Stimulated activated CD4-positive, alpha-beta T cell treated with anti-CD3 and anti-CD28 coated beads, Interleukin-4, amount 100 ng/mL, for 1 hour (primary cell): ENCODE results near the gene KLF6.
A peak's percentile ranks its signal among the peaks of the same experiment; 100 is the strongest.

Experiments used
- DNase-seq: peaks from one replicate; pipeline ENCODE4 v3.0.0-alpha.2; 2020

Gene KLF6

GRCh38 chr10:3786295-3787015 lies 1.4 kb upstream of the KLF6 start:
- no peak for DNase-seq

GRCh38 chr10:3785851-3786271 lies 852 bp upstream of the KLF6 start:
- DNase-seq, result peak; percentile 43

GRCh38 chr10:3785251-3785850 lies 342 bp upstream of the KLF6 start:
- peak; percentile 99 for DNase-seq

GRCh38 chr10:3783682-3784432 lies 1.2 kb downstream of the KLF6 start:
- DNase-seq, result no peak

- DNase-seq, result peak; percentile 73
Measured at GRCh38 chr10:3783316-3783681, 1.7 kb downstream of the KLF6 start.

- DNase-seq, result peak; percentile 43
Measured at GRCh38 chr10:3782451-3783315, 2.3 kb downstream of the KLF6 start.

GRCh38 chr10:3782146-3782450 lies 2.9 kb downstream of the KLF6 start:
- DNase-seq, result no peak

- no peak for DNase-seq
Measured at GRCh38 chr10:3781468-3782145, 3.4 kb downstream of the KLF6 start.

GRCh38 chr10:3780771-3781467 lies 4.1 kb downstream of the KLF6 start:
- DNase-seq, result no peak

- DNase-seq, result no peak
Measured at GRCh38 chr10:3780021-3780770, 4.8 kb downstream of the KLF6 start.

- no peak for DNase-seq
Measured at GRCh38 chr10:3779158-3779741, 5.8 kb downstream of the KLF6 start.

- no peak for DNase-seq
Measured at GRCh38 chr10:3778692-3779157, 6.3 kb downstream of the KLF6 start.

- DNase-seq, result no peak
Measured at GRCh38 chr10:3777981-3778691, 6.9 kb downstream of the KLF6 start.

- DNase-seq, result no peak
Measured at GRCh38 chr10:3776796-3777571, 8.0 kb downstream of the KLF6 start.

GRCh38 chr10:3775696-3776551 lies 9.1 kb downstream of the KLF6 start:
- no peak for DNase-seq

- DNase-seq, result no peak
Measured at GRCh38 chr10:3774814-3775695, 10.0 kb downstream of the KLF6 start.
